Epidermal melanocyte (primary cell): ENCODE measurements around the gene PSMA8.
"Not testable (repeated sequence)": the region's sequence is repeated elsewhere in the genome, so short reads cannot be mapped to it uniquely, and the experiment has no call there.

Experiments
- DNase-seq: peaks from one replicate; pipeline ENCODE4 v3.0.0; 2011; ENCODE audit warnings: low spot score; ENCODE audit not compliant: insufficient read length

PSMA8 gene

GRCh38 chr18:26133652-26134051, at the start of gene PSMA8:
Gene PSMA8, plus strand, starts transcription at chr18:26133869. Its CDS starts 97 bp downstream, at chr18:26133966.
- DNase-seq: no peak

GRCh38 chr18:26085056-26085455, 48.6 kb upstream of the PSMA8 start:
- DNase-seq: no peak

GRCh38 chr18:26086959-26087358, 46.7 kb upstream of the PSMA8 start:
- DNase-seq: no peak

- DNase-seq: no peak
Measured at GRCh38 chr18:26088487-26088886, 45.2 kb upstream of the PSMA8 start.

- no peak for DNase-seq
Measured at GRCh38 chr18:26089293-26090129, 44.2 kb upstream of the PSMA8 start.

GRCh38 chr18:26090130-26091046, 43.3 kb upstream of the PSMA8 start, which contains the start of gene SS18:
Gene SS18, minus strand, starts transcription at chr18:26090613. Its CDS starts 44 bp downstream, at chr18:26090569.
- DNase-seq: peak; percentile 86

GRCh38 chr18:26091047-26091630, 42.5 kb upstream of the PSMA8 start:
- DNase-seq: no peak

- no peak for DNase-seq
Measured at GRCh38 chr18:26096852-26097251, 36.8 kb upstream of the PSMA8 start.

GRCh38 chr18:26097563-26097962, 36.1 kb upstream of the PSMA8 start:
- DNase-seq: no peak

- DNase-seq: no peak
Measured at GRCh38 chr18:26103579-26103978, 30.1 kb upstream of the PSMA8 start.

GRCh38 chr18:26104035-26104434, 29.6 kb upstream of the PSMA8 start:
- DNase-seq: no peak

GRCh38 chr18:26119246-26119645, 14.4 kb upstream of the PSMA8 start:
- no peak for DNase-seq

- DNase-seq: no peak
Measured at GRCh38 chr18:26121476-26121875, 12.2 kb upstream of the PSMA8 start.

GRCh38 chr18:26121994-26122393, 11.7 kb upstream of the PSMA8 start:
- not testable (repeated sequence) for DNase-seq

- no peak for DNase-seq
Measured at GRCh38 chr18:26127786-26128185, 5.9 kb upstream of the PSMA8 start.

GRCh38 chr18:26128192-26128591, 5.5 kb upstream of the PSMA8 start:
- not testable (repeated sequence) for DNase-seq

GRCh38 chr18:26134107-26134506, 438 bp downstream of the PSMA8 start:
- DNase-seq: no peak

GRCh38 chr18:26135548-26135947, 1.9 kb downstream of the PSMA8 start:
- DNase-seq: no peak

- no peak for DNase-seq
Measured at GRCh38 chr18:26157326-26157725, 23.7 kb downstream of the PSMA8 start.

GRCh38 chr18:26159353-26159752, 25.7 kb downstream of the PSMA8 start:
- peak; percentile 24 for DNase-seq

GRCh38 chr18:26164571-26164970, 30.9 kb downstream of the PSMA8 start:
- no peak for DNase-seq

- not testable (repeated sequence) for DNase-seq
Measured at GRCh38 chr18:26167592-26167991, 33.9 kb downstream of the PSMA8 start.
